PC-3 (cell line): Measurements from ENCODE around the gene CHL1. TPM values are rescaled to one million over a fixed set of nuclear protein-coding genes. Genes with fewer than 3 reads are reported as not detected.
A peak's percentile ranks its signal among the peaks of the same experiment; 100 is the strongest.

Experiments
- ATAC-seq: fragments of 200-7000 bp; cut with Tn5 transposase; 2 replicates; pipeline ENCODE4 v1.9.1; 2020; ENCODE audit warnings: mild to moderate bottlenecking, moderate library complexity
- BruUV-seq: library from RNA; stranded (reverse); fragments of 400-500 nt; replicated peaks from 2 replicates; lab custom pipeline; 2021; lab: Mats Ljungman, UMichigan
- CTCF ChIA-PET: fragments of 300-600 bp; sonication (Branson Sonifier 250); formaldehyde crosslinking; loops from one replicate; lab custom pipeline; 2022; ENCODE audit warnings: antibody characterized with exemption; lab: Charles Lee
- POLR2A ChIA-PET: fragments of 300-600 bp; sonication (Branson Sonifier 250); formaldehyde crosslinking; loops from one replicate; lab custom pipeline; 2022; ENCODE audit warnings: antibody characterized with exemption; ENCODE audit not compliant: unreplicated experiment; lab: Charles Lee
- DNase-seq: peaks from one replicate; pipeline ENCODE4 v3.0.0-alpha.2; 2015
- H2AFZ ChIP-seq: fragments of 300-600 bp; sonication (generic); 2 replicates; pipeline ENCODE4 v1.6.0; 2016; ENCODE audit warnings: antibody characterized with exemption, low read length
- H3F3A ChIP-seq: fragments of 300-600 bp; sonication (generic); one replicate; pipeline ENCODE4 v1.6.0; 2017; ENCODE audit warnings: antibody characterized with exemption, low read length, control low read depth, mild to moderate bottlenecking; ENCODE audit not compliant: unreplicated experiment
- H3K27ac ChIP-seq: fragments of 300-600 bp; sonication (generic); 2 replicates; pipeline ENCODE4 v1.5.1; 2016; ENCODE audit warnings: mild to moderate bottlenecking, low read length
- H3K27me3 ChIP-seq: fragments of 300-600 bp; sonication (generic); 2 replicates; pipeline ENCODE4 v1.6.1; 2016; ENCODE audit warnings: low read length, mixed read lengths
- H3K36me3 ChIP-seq: fragments of 300-600 bp; sonication (generic); 2 replicates; pipeline ENCODE4 v1.6.1; 2016; ENCODE audit warnings: low read depth, mixed run types, low read length, mixed read lengths
- H3K4me1 ChIP-seq: fragments of 300-600 bp; sonication (generic); 2 replicates; pipeline ENCODE4 v1.5.1; 2016; ENCODE audit warnings: low read length; ENCODE audit not compliant: insufficient read depth
- H3K4me2 ChIP-seq: fragments of 300-600 bp; sonication (generic); 2 replicates; pipeline ENCODE4 v1.6.0; 2016; ENCODE audit warnings: low read length
- H3K4me3 ChIP-seq: fragments of 300-600 bp; sonication (generic); 2 replicates; pipeline ENCODE4 v1.5.1; 2016; ENCODE audit warnings: mild to moderate bottlenecking, low read length, mixed read lengths
- H3K79me2 ChIP-seq: fragments of 300-600 bp; sonication (generic); 2 replicates; pipeline ENCODE4 v1.6.1; 2017; ENCODE audit warnings: low read length, mixed read lengths
- H3K9ac ChIP-seq: fragments of 300-600 bp; sonication (generic); 2 replicates; pipeline ENCODE4 v1.6.0; 2016; ENCODE audit warnings: mild to moderate bottlenecking, low read length
- H3K9me2 ChIP-seq: fragments of 300-600 bp; sonication (generic); replicated peaks from 2 replicates; pipeline ENCODE4 v1.6.1; 2016; ENCODE audit warnings: mixed run types, low read length, mixed read lengths
- H3K9me3 ChIP-seq: fragments of 300-600 bp; sonication (generic); 2 replicates; pipeline ENCODE4 v1.6.1; 2016; ENCODE audit warnings: low read length, mixed read lengths
- H4K20me1 ChIP-seq: fragments of 300-600 bp; sonication (generic); 2 replicates; pipeline ENCODE4 v1.6.1; 2016; ENCODE audit warnings: low read length, mixed read lengths
- EZH2 ChIP-seq: fragments of 300-600 bp; sonication (generic); IDR thresholded peaks from one replicate; pipeline ENCODE4 v1.6.1; 2017; ENCODE audit warnings: antibody characterized with exemption, mild to moderate bottlenecking, low read length; ENCODE audit not compliant: unreplicated experiment
- EZH2phosphoT487 ChIP-seq: fragments of 300-600 bp; sonication (generic); IDR thresholded peaks from 2 replicates; pipeline ENCODE4 v1.6.1; 2018; ENCODE audit warnings: mild to moderate bottlenecking, antibody characterized with exemption, low read length, borderline replicate concordance
- intact Hi-C: fragments of 100-400 bp; cut with micrococcal nuclease; formaldehyde crosslinking; loops from 2 replicates; pipeline ENCODE4 v1.9.0; 2023
- total RNA-seq: library from RNA; depleted of rRNA; stranded (reverse); fragments of >200 nt; gene quantifications from 2 replicates; pipeline ENCODE4 v1.2.3, GENCODE V29; 2014
- TF ChIP-seq, protein P1 (sequence below): fragments of 300-600 bp; sonication (generic); conservative IDR thresholded peaks from 2 replicates; pipeline ENCODE4 v1.5.1; 2017; ENCODE audit warnings: antibody characterized with exemption, low read depth, mild to moderate bottlenecking, low read length

The CHL1 gene
- total RNA-seq, 1 experiment from 2014 or later = not detected

DNA sequence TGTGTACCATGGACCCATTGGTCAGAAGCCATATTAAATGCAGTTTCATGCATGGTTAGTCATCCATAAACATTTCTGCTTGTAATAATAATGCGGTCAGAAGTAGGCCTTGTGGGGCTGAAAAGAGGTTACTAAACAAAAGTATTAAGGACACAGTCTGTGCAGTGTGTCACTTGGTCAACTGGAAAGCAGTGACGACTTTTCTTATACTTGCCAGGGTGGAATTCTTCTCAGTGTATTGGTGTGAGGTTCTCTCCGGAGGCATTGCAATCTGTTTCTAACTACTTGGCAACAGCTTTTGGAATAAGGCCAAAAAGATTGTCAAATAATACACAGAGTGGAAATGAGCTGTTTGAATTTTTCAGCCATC is 46.8 kb downstream of the CHL1 start:
- ChIA-PET POLR2A (no interaction called here), CTCF (no interaction called here)
- Histone ChIP-seq H4K20me1 (no peaks in the 10 kb centered on the region), H3F3A (no peaks in the 10 kb centered on the region), H3K36me3 (no peaks in the 10 kb centered on the region), H3K9me2 (no peaks in the 10 kb centered on the region), H3K79me2 (no peaks in the 10 kb centered on the region), H3K9me3 (peaks cover 8% of the 10 kb centered on the region; the same call in 1 of the 2 replicates), H3K9ac (no peak overlapping the region), H3K27me3 (peaks cover 6% of the 10 kb centered on the region; the same call in 1 of the 2 replicates), H3K27ac (no peak overlapping the region), H2AFZ (no peak overlapping the region), H3K4me3 (no peak overlapping the region), H3K4me2 (no peak overlapping the region), H3K4me1 (no peaks in the 10 kb centered on the region)
- intact Hi-C loops = no loop called here
- TF ChIP-seq EZH2phosphoT487 (no peak), EZH2 (no peak)
- TF ChIP-seq, protein P1, sequence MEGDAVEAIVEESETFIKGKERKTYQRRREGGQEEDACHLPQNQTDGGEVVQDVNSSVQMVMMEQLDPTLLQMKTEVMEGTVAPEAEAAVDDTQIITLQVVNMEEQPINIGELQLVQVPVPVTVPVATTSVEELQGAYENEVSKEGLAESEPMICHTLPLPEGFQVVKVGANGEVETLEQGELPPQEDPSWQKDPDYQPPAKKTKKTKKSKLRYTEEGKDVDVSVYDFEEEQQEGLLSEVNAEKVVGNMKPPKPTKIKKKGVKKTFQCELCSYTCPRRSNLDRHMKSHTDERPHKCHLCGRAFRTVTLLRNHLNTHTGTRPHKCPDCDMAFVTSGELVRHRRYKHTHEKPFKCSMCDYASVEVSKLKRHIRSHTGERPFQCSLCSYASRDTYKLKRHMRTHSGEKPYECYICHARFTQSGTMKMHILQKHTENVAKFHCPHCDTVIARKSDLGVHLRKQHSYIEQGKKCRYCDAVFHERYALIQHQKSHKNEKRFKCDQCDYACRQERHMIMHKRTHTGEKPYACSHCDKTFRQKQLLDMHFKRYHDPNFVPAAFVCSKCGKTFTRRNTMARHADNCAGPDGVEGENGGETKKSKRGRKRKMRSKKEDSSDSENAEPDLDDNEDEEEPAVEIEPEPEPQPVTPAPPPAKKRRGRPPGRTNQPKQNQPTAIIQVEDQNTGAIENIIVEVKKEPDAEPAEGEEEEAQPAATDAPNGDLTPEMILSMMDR = no peak
- ATAC-seq (no peak), DNase-seq (peak; percentile 31)
- BruUV-seq = no TSS peak

DNA sequence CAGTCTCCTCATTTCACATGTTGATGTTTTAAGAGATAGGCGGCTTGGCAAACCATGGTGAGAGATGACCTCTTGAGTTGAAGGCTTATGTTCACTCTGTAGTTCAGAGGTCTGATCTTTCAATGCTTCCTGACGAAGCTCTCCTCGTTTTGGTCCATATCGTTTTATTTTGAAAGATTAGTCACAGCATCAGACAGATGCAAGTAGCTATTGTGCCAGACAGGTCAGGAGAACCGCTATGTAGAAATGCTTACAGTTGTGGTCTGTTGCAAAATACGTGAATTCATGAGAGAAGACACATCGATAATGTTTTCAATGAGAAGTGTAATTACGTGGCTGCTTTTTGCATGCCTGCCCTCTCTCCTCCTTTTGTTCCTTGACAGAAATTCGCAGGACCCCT is 47.5 kb downstream of the CHL1 start:
- peaks cover 9% of the 10 kb centered on the region; the same call in 1 of the 2 replicates for H3K27me3 ChIP-seq
- intact Hi-C loops = no loop called here
- no peak overlapping the region for H3K9ac ChIP-seq
- H3K36me3 ChIP-seq = no peaks in the 10 kb centered on the region
- CTCF ChIA-PET = no interaction called here
- H3K4me1 ChIP-seq = no peaks in the 10 kb centered on the region
- no TSS peak for BruUV-seq
- H3K79me2 ChIP-seq = no peaks in the 10 kb centered on the region
- H3K9me3 ChIP-seq = peaks cover 8% of the 10 kb centered on the region; the same call in 1 of the 2 replicates
- H4K20me1 ChIP-seq = no peaks in the 10 kb centered on the region
- no peak overlapping the region for H3K4me2 ChIP-seq
- no peaks in the 10 kb centered on the region for H3F3A ChIP-seq
- no peak overlapping the region for H2AFZ ChIP-seq
- TF ChIP-seq, protein P1 = no peak
- TF ChIP-seq EZH2phosphoT487 (no peak), EZH2 (no peak)
- H3K27ac ChIP-seq = no peak overlapping the region
- POLR2A ChIA-PET = no interaction called here
- H3K4me3 ChIP-seq = no peak overlapping the region
- no peak for ATAC-seq
- DNase-seq = no peak
- no peaks in the 10 kb centered on the region for H3K9me2 ChIP-seq

DNA sequence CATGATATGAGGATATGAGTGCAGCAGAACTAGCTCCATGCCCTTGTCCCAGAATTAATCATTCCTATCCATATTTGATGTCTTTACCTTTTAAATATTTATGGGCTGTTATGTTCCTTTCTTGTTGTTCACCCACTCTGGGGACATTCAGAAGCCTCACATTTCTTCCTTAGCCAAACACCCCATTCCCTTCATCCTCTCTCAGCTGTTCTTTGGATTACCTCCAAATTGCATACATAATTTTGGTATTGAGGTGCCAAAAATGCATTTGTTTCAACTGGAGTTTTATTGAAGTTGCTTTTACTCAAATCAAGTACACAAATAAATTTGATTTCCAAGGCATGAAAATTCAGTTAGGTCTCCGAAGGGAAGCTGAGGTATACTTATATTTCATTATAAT is 51.4 kb downstream of the CHL1 start:
- no peaks in the 10 kb centered on the region for H3K4me1 ChIP-seq
- no peaks in the 10 kb centered on the region for H4K20me1 ChIP-seq
- no peaks in the 10 kb centered on the region for H3K36me3 ChIP-seq
- BruUV-seq = no TSS peak
- no peak overlapping the region for H3K4me3 ChIP-seq
- no peaks in the 10 kb centered on the region for H3F3A ChIP-seq
- peaks cover 16% of the 10 kb centered on the region; the same call in 1 of the 2 replicates for H3K27me3 ChIP-seq
- ATAC-seq = no peak
- DNase-seq = no peak
- intact Hi-C loops = no loop called here
- POLR2A ChIA-PET = no interaction called here
- no peaks in the 10 kb centered on the region for H3K79me2 ChIP-seq
- H3K9me3 ChIP-seq = peaks cover 7% of the 10 kb centered on the region; the same call in 1 of the 2 replicates
- H3K9me2 ChIP-seq = no peaks in the 10 kb centered on the region
- H3K9ac ChIP-seq = no peak overlapping the region
- no peak overlapping the region for H2AFZ ChIP-seq
- TF ChIP-seq, protein P1 = no peak
- TF ChIP-seq EZH2 (no peak), EZH2phosphoT487 (no peak)
- H3K27ac ChIP-seq = no peak overlapping the region
- CTCF ChIA-PET = no interaction called here
- no peak overlapping the region for H3K4me2 ChIP-seq
